Thyroid gland (tissue), 4 donors: ENCODE results near the gene CYFIP1. TPM values are rescaled to one million over a fixed set of nuclear protein-coding genes. Genes with fewer than 3 reads are reported as not detected.

ENCODE experiments used
- DNase-seq, 2 donors: peaks; one replicate each; pipeline ENCODE4 v3.0.0-alpha.2; 2019
- H3K27ac ChIP-seq, 3 donors: fragments of 200-600 bp; sonication (generic); 1 replicate in 2 of 3; 2 replicates in 1 of 3; pipeline ENCODE4 v1.5.1; 2016 to 2019; ENCODE audit warnings: mild to moderate bottlenecking in 1 of 3, moderate library complexity in 1 of 3
- H3K27me3 ChIP-seq: fragments of 200-600 bp; sonication (generic); one replicate; pipeline ENCODE4 v1.5.1; 2019
- H3K36me3 ChIP-seq, 2 donors: fragments of 200-600 bp; sonication (generic); one replicate each; pipeline ENCODE4 v1.5.1; 2016 to 2019
- H3K4me1 ChIP-seq, 2 donors: fragments of 200-600 bp; sonication (generic); one replicate each; pipeline ENCODE4 v1.5.1; 2017 to 2019
- H3K4me3 ChIP-seq, 3 donors: fragments of 200-600 bp; sonication (generic); replicated peaks in 1 of 3; 1 replicate in 2 of 3; 2 replicates in 1 of 3; pipeline ENCODE4 v1.5.1; 2016; ENCODE audit warnings: mild to moderate bottlenecking in 1 of 3
- H3K9me3 ChIP-seq: fragments of 200-600 bp; sonication (generic); one replicate; pipeline ENCODE4 v1.5.1; 2017
- POLR2A ChIP-seq, 2 donors: fragments of 450-650 bp; IDR thresholded peaks; one replicate each; pipeline ENCODE4 v1.6.1; 2017; ENCODE audit warnings: antibody characterized with exemption in 2 of 2, mild to moderate bottlenecking in 2 of 2, moderate library complexity in 1 of 2
- WGBS, 2 donors: methylation state at CpG; one replicate each; pipeline ENCODE4 v1.1.5; 2017; 5-methylcytosine and 5-hydroxymethylcytosine counted together
- intact Hi-C: fragments of 100-400 bp; cut with DNase I; formaldehyde crosslinking; loops from one replicate; pipeline ENCODE4 v1.15.1; 2023
- total RNA-seq, 4 donors: library from RNA; depleted of rRNA; stranded (reverse); fragments of >200 nt; gene quantifications; one replicate each; pipeline ENCODE4 v1.2.3, GENCODE V29; 2016
- TF ChIP-seq, protein P1 (sequence below), 6 experiments: fragments of 200-600 bp in 3 of 6; fragments of 450-650 bp in 3 of 6; sonication (generic) in 3 of 6; IDR thresholded peaks; one replicate each; pipeline ENCODE4 v1.5.1; 2016 to 2019; ENCODE audit warnings: antibody characterized with exemption in 6 of 6, mild to moderate bottlenecking in 2 of 6, inconsistent platforms in 1 of 6, moderate library complexity in 1 of 6

CYFIP1 gene
- total RNA-seq, 4 donors from 2014 or later = 89.1 to 138 (median 131) TPM

DNA sequence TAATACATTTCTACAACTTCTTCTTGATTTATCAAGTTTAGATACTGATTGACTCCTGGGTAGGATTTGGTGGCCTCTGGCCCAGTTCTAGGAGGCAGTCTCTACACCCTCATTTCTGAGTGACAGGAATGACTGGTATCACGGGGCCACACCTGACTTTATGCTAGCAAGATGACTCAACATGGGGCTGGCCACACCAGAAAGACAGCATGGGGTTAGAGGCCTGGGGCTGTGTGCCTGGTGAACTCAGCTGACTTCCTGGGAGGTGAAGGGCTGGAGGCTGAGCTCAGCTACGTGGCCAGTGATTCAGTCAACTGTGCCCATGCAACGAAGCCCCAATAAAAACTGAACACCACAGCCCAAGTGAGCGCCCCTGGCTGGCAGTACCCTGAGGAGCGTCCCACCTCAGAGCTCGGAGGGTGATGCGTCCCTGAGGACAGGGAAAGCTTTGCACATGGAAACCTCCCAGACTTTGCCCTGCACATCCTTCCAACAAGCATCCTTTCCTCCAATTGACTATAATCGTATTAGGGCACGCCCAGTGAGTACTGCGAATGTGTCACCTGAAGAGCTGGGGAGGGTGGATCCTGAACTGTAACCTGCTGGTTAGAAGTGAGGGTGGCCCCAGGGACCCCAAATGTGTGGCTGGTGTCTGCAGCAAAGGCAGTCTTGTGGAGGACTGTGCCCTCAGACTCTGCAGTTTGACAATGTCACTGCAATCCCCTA is 84.5 kb downstream of the CYFIP1 start:
- no peak overlapping the region for H3K4me3 ChIP-seq
- H3K27me3 ChIP-seq = no peaks in the 10 kb centered on the region
- intact Hi-C loops = no loop called here
- TF ChIP-seq POLR2A (IDR thresholded peaks at IDR 0.05) = no peak
- DNase-seq = no peak
- WGBS, 2 donors = 94 to 97% methylated on average over 5 to 7 of the region's 10 CpGs
- H3K36me3 ChIP-seq = peaks cover 22 to 25% of the 10 kb centered on the region in 2 donors
- H3K4me1 ChIP-seq = no peaks in the 10 kb centered on the region
- H3K9me3 ChIP-seq = no peaks in the 10 kb centered on the region
- H3K27ac ChIP-seq = no peak overlapping the region

DNA sequence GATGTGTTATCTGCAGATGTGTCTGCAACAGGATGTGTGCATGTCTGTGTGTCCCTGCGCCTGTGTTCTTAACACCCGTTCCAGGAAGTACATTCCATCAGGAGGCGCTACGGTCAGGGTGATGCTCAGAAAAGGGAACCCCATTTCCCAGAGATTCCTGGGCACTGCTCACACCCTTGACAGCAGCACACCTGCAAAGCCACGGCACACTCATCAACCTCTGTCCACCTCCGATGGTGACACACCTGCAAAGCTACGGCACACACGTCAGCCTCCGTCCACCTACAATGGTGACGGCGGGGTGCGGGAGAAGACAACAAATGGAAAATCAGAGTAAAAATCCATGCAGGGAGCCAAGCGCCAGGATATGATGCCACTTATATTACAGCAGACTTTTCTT is 86.3 kb downstream of the CYFIP1 start:
- intact Hi-C loops = no loop called here
- Histone ChIP-seq H3K27ac (no peak overlapping the region), H3K36me3 (peaks cover 10 to 20% of the 10 kb centered on the region in 2 donors), H3K27me3 (no peaks in the 10 kb centered on the region), H3K4me3 (no peak overlapping the region), H3K4me1 (no peaks in the 10 kb centered on the region), H3K9me3 (no peaks in the 10 kb centered on the region)
- no peak for TF ChIP-seq POLR2A (IDR thresholded peaks at IDR 0.05)
- TF ChIP-seq, protein P1, sequence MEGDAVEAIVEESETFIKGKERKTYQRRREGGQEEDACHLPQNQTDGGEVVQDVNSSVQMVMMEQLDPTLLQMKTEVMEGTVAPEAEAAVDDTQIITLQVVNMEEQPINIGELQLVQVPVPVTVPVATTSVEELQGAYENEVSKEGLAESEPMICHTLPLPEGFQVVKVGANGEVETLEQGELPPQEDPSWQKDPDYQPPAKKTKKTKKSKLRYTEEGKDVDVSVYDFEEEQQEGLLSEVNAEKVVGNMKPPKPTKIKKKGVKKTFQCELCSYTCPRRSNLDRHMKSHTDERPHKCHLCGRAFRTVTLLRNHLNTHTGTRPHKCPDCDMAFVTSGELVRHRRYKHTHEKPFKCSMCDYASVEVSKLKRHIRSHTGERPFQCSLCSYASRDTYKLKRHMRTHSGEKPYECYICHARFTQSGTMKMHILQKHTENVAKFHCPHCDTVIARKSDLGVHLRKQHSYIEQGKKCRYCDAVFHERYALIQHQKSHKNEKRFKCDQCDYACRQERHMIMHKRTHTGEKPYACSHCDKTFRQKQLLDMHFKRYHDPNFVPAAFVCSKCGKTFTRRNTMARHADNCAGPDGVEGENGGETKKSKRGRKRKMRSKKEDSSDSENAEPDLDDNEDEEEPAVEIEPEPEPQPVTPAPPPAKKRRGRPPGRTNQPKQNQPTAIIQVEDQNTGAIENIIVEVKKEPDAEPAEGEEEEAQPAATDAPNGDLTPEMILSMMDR (IDR thresholded peaks at IDR 0.05) = no peak
- WGBS, 2 donors = 95 to 98% methylated on average over 13 of the region's 13 CpGs
- no peak for DNase-seq

DNA sequence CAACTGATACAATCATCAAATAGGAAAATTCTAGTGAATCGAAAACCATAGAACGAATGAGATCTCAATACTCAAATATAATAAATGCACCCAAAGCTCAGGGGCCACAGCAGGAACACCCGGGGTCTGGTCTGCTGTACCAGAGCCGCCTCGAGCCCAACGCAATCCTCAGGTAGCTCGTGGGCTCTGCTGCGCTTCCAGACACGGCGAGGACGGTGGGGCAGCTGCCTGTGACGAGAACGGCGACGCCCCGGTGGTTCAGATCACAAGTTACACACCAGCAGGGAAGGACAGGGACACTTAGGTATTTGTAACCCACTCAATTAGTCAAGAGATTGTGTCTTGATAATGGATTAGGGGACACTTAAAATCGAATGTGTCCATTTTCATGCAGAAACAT is 87.1 kb downstream of the CYFIP1 start:
- intact Hi-C loops = no loop called here
- Histone ChIP-seq H3K9me3 (no peaks in the 10 kb centered on the region), H3K4me3 (no peak overlapping the region), H3K27me3 (no peaks in the 10 kb centered on the region), H3K4me1 (no peaks in the 10 kb centered on the region), H3K36me3 (peaks cover 9 to 20% of the 10 kb centered on the region in 2 donors), H3K27ac (no peak overlapping the region)
- no peak for DNase-seq
- 86 to 88% methylated on average over 17 of the region's 17 CpGs for WGBS, 2 donors
- TF ChIP-seq, protein P1 (IDR thresholded peaks at IDR 0.05) = no peak
- TF ChIP-seq POLR2A (IDR thresholded peaks at IDR 0.05) = no peak

DNA sequence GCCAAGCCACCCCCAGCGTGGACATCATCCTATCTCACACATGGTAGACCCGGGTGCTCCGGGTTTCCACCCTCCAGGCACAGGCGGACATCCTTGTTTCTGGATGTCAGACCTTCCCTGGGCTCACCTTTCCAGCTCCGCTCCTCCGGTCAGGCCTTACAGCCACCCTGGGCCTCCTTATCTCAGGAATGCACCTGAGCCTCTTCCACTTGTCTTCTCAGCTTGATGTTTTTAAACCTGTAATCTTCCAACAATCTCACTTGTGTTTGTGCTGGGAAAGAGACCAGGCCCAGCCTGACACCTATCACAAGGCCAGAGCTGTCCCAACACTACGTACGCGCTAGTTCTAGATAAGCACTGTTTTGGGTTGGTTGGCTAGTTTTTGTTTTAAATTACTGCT is 87.8 kb downstream of the CYFIP1 start:
- H3K27me3 ChIP-seq = no peaks in the 10 kb centered on the region
- WGBS, 2 donors = 82 to 88% methylated on average over 9 of the region's 9 CpGs
- no peak for TF ChIP-seq POLR2A (IDR thresholded peaks at IDR 0.05)
- TF ChIP-seq, protein P1 (IDR thresholded peaks at IDR 0.05) = no peak
- H3K27ac ChIP-seq = no peak overlapping the region
- no peaks in the 10 kb centered on the region for H3K4me1 ChIP-seq
- peaks cover 9 to 20% of the 10 kb centered on the region in 2 donors for H3K36me3 ChIP-seq
- no peaks in the 10 kb centered on the region for H3K9me3 ChIP-seq
- intact Hi-C loops = no loop called here
- no peak overlapping the region for H3K4me3 ChIP-seq
- no peak for DNase-seq

DNA sequence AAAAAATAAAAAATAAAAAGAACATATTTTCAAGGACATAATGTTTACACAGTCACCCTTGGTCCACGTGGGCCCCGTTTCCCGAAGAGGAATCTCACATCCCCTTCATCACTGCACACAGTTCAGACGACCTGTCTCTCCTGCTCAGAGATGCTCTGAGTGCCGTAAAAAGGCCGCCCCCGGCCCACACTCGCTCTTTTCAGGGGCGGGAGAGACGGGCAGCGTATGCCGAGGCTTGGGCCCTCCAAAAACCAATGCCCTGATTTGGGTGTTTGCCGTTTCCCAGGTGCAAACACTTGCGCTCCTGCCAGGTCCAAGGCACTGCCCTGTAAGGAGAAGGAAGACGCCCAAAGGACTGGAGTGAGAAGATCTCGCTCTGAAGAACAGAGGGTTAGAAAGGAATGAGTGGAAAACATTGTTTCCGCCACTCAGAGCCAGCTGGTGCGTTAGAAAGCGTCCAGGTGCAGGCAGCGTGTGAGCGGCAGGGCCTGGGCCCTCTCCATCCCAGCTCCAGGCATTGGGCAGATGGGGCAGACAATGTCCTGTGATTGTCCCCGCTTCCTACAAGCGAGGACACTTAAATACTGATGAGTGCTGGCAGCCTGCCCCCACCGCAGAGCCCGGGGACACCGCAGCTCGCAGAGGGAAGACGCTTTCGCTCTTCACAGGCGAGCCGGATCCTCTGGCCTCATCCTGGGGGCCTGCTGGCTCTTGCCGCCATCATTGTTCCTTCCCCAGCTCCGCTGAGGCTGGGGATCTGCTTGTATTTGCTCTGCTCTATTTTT is 88.5 kb downstream of the CYFIP1 start:
- Histone ChIP-seq H3K27me3 (no peaks in the 10 kb centered on the region), H3K4me3 (no peak overlapping the region), H3K9me3 (no peaks in the 10 kb centered on the region), H3K36me3 (peaks cover 9 to 22% of the 10 kb centered on the region in 2 donors), H3K4me1 (no peaks in the 10 kb centered on the region), H3K27ac (no peak overlapping the region)
- no peak for TF ChIP-seq POLR2A (IDR thresholded peaks at IDR 0.05)
- no peak for DNase-seq
- intact Hi-C loops = no loop called here
- WGBS, 2 donors = 91 to 92% methylated on average over 33 of the region's 33 CpGs

DNA sequence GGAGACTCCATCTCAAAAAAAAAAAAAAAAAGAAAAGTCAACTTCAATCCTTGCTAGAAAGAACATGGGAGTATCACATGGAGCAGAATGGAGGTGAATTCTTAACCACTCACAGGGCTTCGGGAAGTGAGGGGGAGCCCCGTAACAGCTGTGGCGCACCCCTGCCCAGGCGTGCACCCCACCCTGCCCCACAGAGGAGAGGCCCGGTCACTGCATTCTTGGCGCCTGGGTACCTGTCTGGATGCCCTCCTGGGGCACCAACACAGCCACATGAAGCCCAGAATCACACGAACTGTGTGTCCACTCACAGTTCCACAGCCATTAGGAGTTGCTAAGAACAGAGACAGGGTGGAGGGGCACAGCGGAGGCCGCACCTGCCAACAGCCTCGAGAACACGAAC is 89.9 kb downstream of the CYFIP1 start:
- H3K27ac ChIP-seq = no peak overlapping the region
- H3K27me3 ChIP-seq = no peaks in the 10 kb centered on the region
- WGBS, 2 donors = 95 to 97% methylated on average over 11 of the region's 11 CpGs
- no peaks in the 10 kb centered on the region for H3K4me1 ChIP-seq
- no peak overlapping the region for H3K4me3 ChIP-seq
- H3K36me3 ChIP-seq = peaks cover 9 to 26% of the 10 kb centered on the region in 2 donors
- intact Hi-C loops = no loop called here
- H3K9me3 ChIP-seq = no peaks in the 10 kb centered on the region
- no peak for DNase-seq
- TF ChIP-seq POLR2A (IDR thresholded peaks at IDR 0.05) = no peak
- TF ChIP-seq, protein P1 (IDR thresholded peaks at IDR 0.05) = no peak
